Measurements from ENCODE around the gene DBNDD1.
"Not testable (repeated sequence)": the region's sequence is repeated elsewhere in the genome, so short reads cannot be mapped to it uniquely, and the experiment has no call there.

DBNDD1 gene

GRCh38 chr16:89999831-90000574 is 19.3 kb downstream of the DBNDD1 start:
- POLR2A ChIA-PET: no interaction called here
- CTCF ChIA-PET: interaction anchor here (0.7 to 3.0 kb wide), 5 partner anchors 9 to 82 kb away, joined by 3 to 9 read pairs (median 3); no protein-coding TSS in a partner anchor
- TF ChIP-seq, protein P1, sequence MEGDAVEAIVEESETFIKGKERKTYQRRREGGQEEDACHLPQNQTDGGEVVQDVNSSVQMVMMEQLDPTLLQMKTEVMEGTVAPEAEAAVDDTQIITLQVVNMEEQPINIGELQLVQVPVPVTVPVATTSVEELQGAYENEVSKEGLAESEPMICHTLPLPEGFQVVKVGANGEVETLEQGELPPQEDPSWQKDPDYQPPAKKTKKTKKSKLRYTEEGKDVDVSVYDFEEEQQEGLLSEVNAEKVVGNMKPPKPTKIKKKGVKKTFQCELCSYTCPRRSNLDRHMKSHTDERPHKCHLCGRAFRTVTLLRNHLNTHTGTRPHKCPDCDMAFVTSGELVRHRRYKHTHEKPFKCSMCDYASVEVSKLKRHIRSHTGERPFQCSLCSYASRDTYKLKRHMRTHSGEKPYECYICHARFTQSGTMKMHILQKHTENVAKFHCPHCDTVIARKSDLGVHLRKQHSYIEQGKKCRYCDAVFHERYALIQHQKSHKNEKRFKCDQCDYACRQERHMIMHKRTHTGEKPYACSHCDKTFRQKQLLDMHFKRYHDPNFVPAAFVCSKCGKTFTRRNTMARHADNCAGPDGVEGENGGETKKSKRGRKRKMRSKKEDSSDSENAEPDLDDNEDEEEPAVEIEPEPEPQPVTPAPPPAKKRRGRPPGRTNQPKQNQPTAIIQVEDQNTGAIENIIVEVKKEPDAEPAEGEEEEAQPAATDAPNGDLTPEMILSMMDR (IDR thresholded peaks at IDR 0.05; ENCODE audit: control extremely low read depth, extremely low read depth, low read depth, missing control alignments): no peak
- no peak for DNase-seq (ENCODE audit: extremely low spot score)

DNA sequence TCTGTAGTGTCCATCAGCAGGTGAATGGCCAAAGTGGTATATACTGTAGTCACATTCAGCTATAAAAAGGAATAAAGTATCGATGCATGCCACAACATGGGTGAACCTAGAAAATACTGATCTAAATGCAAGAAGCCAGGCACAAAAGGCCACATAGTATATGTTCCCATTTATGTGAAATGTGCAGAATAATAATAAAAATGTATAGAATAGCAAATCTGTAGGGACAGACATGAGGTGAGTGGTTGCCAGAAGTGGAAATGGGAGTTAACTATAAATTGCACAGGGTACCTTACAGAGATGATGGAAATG is 23.1 kb downstream of the DBNDD1 start:
- ChIA-PET POLR2A (no interaction called here), CTCF (interaction anchor here (1.0 to 1.2 kb wide), 2 partner anchors 9 to 19 kb away, joined by 3 read pairs; no protein-coding TSS in a partner anchor)
- TF ChIP-seq, protein P1 (IDR thresholded peaks at IDR 0.05; ENCODE audit: control extremely low read depth, extremely low read depth, low read depth, missing control alignments): no peak
- DNase-seq (ENCODE audit: extremely low spot score): no peak

DNA sequence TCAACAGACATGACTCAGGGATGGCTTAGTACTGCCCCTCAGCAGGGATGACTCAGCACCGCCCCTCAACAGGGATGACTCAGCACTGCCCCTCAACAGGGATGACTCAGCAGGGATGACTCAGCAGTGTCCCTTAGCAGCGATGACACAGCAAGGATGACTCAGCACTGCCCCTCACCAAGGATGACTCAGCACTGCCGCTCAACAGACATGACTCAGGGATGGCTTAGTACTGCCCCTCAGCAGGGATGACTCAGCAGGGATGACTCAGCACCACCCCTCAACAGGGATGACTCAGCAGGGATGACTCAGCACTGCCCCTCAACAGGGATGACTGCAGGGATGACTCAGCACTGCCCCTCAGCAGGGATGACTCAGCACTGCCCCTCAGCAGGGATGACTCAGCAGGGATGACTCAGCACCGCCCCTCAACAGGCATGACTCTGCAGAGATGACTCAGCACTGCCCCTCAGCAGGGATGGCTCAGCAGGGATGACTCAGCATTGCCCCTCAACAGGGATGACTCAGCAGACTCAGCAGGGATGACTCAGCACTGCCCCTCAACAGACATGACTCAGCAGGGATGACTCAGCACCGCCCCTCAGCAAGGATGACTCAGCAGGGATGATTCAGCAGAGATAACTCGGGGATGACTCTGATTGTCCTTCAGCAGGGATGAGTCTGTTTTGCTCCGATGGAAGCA is 23.6 kb downstream of the DBNDD1 start:
- CTCF ChIA-PET: interaction anchor here (1.0 kb wide), 1 partner anchor 10 kb away, joined by 3 read pairs; no protein-coding TSS in a partner anchor
- DNase-seq (ENCODE audit: extremely low spot score); POLR2A ChIA-PET: not testable (repeated sequence)

DNA sequence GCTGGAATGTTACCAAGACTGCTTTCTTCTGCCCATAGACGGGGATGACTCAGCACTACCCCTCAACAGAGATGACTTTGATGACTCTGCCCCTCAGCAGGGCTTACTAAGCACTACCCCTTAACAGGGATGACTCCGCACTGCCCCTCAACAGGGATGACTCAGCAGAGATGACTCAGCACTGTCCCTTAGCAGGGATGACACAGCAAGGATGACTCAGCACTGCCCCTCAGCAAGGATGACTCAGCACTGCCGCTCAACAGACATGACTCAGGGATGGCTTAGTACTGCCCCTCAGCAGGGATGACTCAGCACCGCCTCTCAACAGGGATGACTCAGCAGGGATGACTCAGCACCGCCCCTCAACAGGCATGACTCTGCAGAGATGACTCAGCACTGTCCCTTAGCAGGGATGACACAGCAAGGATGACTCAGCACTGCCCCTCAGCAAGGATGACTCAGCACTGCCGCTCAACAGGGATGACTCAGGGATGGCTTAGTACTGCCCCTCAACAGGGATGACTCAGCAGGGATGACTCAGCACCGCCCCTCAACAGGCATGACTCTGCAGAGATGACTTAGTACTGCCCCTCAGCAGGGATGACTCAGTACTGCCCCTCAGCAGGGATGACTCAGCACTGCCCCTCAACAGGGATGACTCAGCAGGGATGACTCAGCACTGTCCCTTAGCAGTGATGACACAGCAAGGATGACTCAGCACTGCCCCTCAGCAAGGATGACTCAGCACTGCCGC is 24.4 kb downstream of the DBNDD1 start:
- POLR2A ChIA-PET; DNase-seq (ENCODE audit: extremely low spot score): not testable (repeated sequence)
- CTCF ChIA-PET: interaction anchor here (1.6 kb wide), 1 partner anchor 11 kb away, joined by 3 read pairs; no protein-coding TSS in a partner anchor

DNA sequence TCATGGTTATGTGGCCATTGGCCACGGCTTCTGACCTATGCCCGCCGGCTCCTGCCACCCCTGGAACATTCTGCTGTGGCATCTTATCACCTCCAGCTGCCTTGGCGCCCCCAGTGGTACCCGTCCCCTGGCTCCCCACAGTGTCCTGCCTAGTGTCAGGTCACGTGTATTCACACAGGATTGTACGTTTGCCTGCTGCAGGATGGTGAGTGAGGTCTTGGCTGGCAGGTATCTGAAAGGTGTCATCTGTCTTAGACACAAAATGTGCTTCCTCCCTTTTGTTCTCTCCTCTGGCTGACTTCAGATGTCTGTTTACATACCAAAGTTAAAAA is 24.9 kb downstream of the DBNDD1 start:
- no peak for DNase-seq (ENCODE audit: extremely low spot score)
- ChIA-PET POLR2A (no interaction called here), CTCF (interaction anchor here (0.9 to 1.6 kb wide), 2 partner anchors 10 to 15 kb away, joined by 3 read pairs; no protein-coding TSS in a partner anchor)
- TF ChIP-seq, protein P1 (IDR thresholded peaks at IDR 0.05; ENCODE audit: control extremely low read depth, extremely low read depth, low read depth, missing control alignments): no peak

GRCh38 chr16:89993971-89994370 is 25.3 kb downstream of the DBNDD1 start:
- TF ChIP-seq, protein P1 (IDR thresholded peaks at IDR 0.05; ENCODE audit: control extremely low read depth, extremely low read depth, low read depth, missing control alignments): no peak
- ChIA-PET POLR2A (no interaction called here), CTCF (interaction anchor here (0.9 to 1.6 kb wide), 2 partner anchors 10 to 14 kb away, joined by 3 read pairs; no protein-coding TSS in a partner anchor)
- no peak for DNase-seq (ENCODE audit: extremely low spot score)

GRCh38 chr16:89993377-89993776 is 25.9 kb downstream of the DBNDD1 start:
- no peak for DNase-seq (ENCODE audit: extremely low spot score)
- POLR2A ChIA-PET: no interaction called here
- TF ChIP-seq, protein P1 (IDR thresholded peaks at IDR 0.05; ENCODE audit: control extremely low read depth, extremely low read depth, low read depth, missing control alignments): no peak
- CTCF ChIA-PET: interaction anchor here (0.9 to 1.6 kb wide), 2 partner anchors 9 to 14 kb away, joined by 3 read pairs; no protein-coding TSS in a partner anchor
